Neural progenitor cell (in vitro differentiated cells): ENCODE results near the gene KRTAP9-8.
"Not testable (repeated sequence)": the region's sequence is repeated elsewhere in the genome, so short reads cannot be mapped to it uniquely, and the experiment has no call there.

Experiments used
- EZH2 ChIP-seq: fragments of 200-600 bp; sonication (generic); IDR thresholded peaks from 2 replicates; pipeline ENCODE4 v1.6.1; 2017; ENCODE audit warnings: antibody characterized with exemption, mild to moderate bottlenecking, moderate library complexity
- EZH2phosphoT487 ChIP-seq: fragments of 200-600 bp; sonication (generic); IDR thresholded peaks from 2 replicates; pipeline ENCODE4 v1.6.1; 2017; ENCODE audit warnings: antibody characterized with exemption
- TF ChIP-seq, protein P1 (sequence below): fragments of 200-600 bp; sonication (generic); IDR thresholded peaks from 2 replicates; pipeline ENCODE4 v1.5.1; 2017; ENCODE audit warnings: antibody characterized with exemption, mild to moderate bottlenecking

GRCh38 chr17:41232399-41233105, 5.2 kb upstream of the KRTAP9-8 start, which contains the start of gene KRTAP9-3:
- TF ChIP-seq, protein P1, sequence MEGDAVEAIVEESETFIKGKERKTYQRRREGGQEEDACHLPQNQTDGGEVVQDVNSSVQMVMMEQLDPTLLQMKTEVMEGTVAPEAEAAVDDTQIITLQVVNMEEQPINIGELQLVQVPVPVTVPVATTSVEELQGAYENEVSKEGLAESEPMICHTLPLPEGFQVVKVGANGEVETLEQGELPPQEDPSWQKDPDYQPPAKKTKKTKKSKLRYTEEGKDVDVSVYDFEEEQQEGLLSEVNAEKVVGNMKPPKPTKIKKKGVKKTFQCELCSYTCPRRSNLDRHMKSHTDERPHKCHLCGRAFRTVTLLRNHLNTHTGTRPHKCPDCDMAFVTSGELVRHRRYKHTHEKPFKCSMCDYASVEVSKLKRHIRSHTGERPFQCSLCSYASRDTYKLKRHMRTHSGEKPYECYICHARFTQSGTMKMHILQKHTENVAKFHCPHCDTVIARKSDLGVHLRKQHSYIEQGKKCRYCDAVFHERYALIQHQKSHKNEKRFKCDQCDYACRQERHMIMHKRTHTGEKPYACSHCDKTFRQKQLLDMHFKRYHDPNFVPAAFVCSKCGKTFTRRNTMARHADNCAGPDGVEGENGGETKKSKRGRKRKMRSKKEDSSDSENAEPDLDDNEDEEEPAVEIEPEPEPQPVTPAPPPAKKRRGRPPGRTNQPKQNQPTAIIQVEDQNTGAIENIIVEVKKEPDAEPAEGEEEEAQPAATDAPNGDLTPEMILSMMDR, result not testable (repeated sequence)
- TF ChIP-seq EZH2, EZH2phosphoT487: not testable (repeated sequence)
